HG03039 (cell line): ENCODE results near the gene CS.
"Not testable (repeated sequence)": the region's sequence is repeated elsewhere in the genome, so short reads cannot be mapped to it uniquely, and the experiment has no call there.

Experiments
- ATAC-seq: cut with Tn5 transposase; IDR thresholded peaks from one replicate; pipeline ENCODE4 v1.9.1; 2021; ENCODE audit warnings: mild to moderate bottlenecking, moderate library complexity; ENCODE audit not compliant: unreplicated experiment

CS gene

GRCh38 chr12:56299853-56300643 is at the start of gene CS:
Gene CS, minus strand, starts transcription at chr12:56300330. Its CDS starts 129 bp downstream, at chr12:56300201.
- peak; percentile 94 for ATAC-seq

- no peak for ATAC-seq
Observed at GRCh38 chr12:56348776-56349175, 48.6 kb upstream of the CS start.

GRCh38 chr12:56347255-56347654 is 47.1 kb upstream of the CS start:
- ATAC-seq, result not testable (repeated sequence)

GRCh38 chr12:56346675-56347074 is 46.5 kb upstream of the CS start:
- no peak for ATAC-seq

GRCh38 chr12:56342290-56342689 is 42.2 kb upstream of the CS start:
- ATAC-seq, result not testable (repeated sequence)

- ATAC-seq, result no peak
Observed at GRCh38 chr12:56341616-56342015, 41.5 kb upstream of the CS start.

- no peak for ATAC-seq
Observed at GRCh38 chr12:56339158-56339422, 39.0 kb upstream of the CS start.

GRCh38 chr12:56338308-56339157 is 38.4 kb upstream of the CS start, which contains the start of gene IL23A:
Gene IL23A, plus strand, starts transcription at chr12:56338884. Its CDS starts 161 bp downstream, at chr12:56339045.
- no peak for ATAC-seq

GRCh38 chr12:56337753-56338251 is 37.7 kb upstream of the CS start:
- ATAC-seq, result no peak

GRCh38 chr12:56336361-56337167 is 36.4 kb upstream of the CS start:
- no peak for ATAC-seq

GRCh38 chr12:56335527-56335926 is 35.4 kb upstream of the CS start:
- ATAC-seq, result not testable (repeated sequence)

- no peak for ATAC-seq
Observed at GRCh38 chr12:56334490-56334793, 34.3 kb upstream of the CS start.

- ATAC-seq, result peak; percentile 95
Observed at GRCh38 chr12:56333679-56334489, 33.8 kb upstream of the CS start, which contains the start of gene PAN2. Gene PAN2, minus strand, starts transcription at chr12:56334000. Its CDS starts 906 bp downstream, at chr12:56333094.

GRCh38 chr12:56333197-56333678 is 33.1 kb upstream of the CS start:
- no peak for ATAC-seq

- ATAC-seq, result no peak
Observed at GRCh38 chr12:56332512-56333196, 32.5 kb upstream of the CS start.

GRCh38 chr12:56330936-56331490 is 30.9 kb upstream of the CS start:
- no peak for ATAC-seq

GRCh38 chr12:56326533-56326932 is 26.4 kb upstream of the CS start:
- no peak for ATAC-seq

- no peak for ATAC-seq
Observed at GRCh38 chr12:56326126-56326525, 26.0 kb upstream of the CS start.

- no peak for ATAC-seq
Observed at GRCh38 chr12:56324206-56324605, 24.1 kb upstream of the CS start.
